ENCODE results near the gene ZBED2.
"Not testable (repeated sequence)": the region's sequence is repeated elsewhere in the genome, so short reads cannot be mapped to it uniquely, and the experiment has no call there.

ZBED2 gene

GRCh38 chr3:111570404-111571030 lies 24.6 kb downstream of the ZBED2 start:
- no peak for DNase-seq

DNA sequence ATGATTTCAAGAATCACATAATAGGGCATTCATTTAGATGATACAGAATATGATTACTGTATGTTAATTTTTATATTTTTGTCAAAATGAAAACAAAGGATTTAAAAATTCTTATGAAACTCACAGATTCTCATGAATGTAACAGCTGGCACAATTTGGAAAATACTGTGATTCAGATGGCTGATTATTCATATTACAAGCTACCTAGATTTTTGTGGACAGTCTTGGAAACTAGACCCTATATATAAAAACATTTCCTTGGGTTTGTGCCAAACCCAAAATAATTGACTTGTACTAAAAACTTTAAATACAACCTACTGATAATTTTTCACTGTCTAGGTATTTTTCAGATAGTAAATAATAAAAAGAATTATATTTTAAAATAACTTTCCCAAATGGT lies 26.2 kb downstream of the ZBED2 start:
- no peak for DNase-seq

GRCh38 chr3:111568355-111568754 lies 26.8 kb downstream of the ZBED2 start:
- no peak for DNase-seq

- no peak for DNase-seq
These were observed 28.3 kb downstream of the ZBED2 start for GRCh38 chr3:111566844-111567243.

DNA sequence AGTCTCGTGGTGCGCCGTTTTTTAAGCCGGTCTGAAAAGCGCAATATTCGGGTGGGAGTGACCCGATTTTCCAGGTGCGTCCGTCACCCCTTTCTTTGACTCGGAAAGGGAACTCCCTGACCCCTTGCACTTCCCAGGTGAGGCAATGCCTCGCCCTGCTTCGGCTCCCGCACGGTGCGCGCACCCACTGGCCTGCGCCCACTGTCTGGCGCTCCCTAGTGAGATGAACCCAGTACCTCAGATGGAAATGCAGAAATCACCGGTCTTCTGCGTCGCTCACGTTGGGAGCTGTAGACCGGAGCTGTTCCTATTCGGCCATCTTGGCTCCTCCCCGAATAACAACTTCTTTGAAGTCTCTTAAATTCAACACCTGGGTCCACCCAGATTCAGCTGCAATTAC lies 33.2 kb downstream of the ZBED2 start:
- not testable (repeated sequence) for DNase-seq

GRCh38 chr3:111548756-111549155 lies 46.4 kb downstream of the ZBED2 start:
- DNase-seq: no peak

GRCh38 chr3:111548092-111548491 lies 47.1 kb downstream of the ZBED2 start:
- DNase-seq: no peak

DNA sequence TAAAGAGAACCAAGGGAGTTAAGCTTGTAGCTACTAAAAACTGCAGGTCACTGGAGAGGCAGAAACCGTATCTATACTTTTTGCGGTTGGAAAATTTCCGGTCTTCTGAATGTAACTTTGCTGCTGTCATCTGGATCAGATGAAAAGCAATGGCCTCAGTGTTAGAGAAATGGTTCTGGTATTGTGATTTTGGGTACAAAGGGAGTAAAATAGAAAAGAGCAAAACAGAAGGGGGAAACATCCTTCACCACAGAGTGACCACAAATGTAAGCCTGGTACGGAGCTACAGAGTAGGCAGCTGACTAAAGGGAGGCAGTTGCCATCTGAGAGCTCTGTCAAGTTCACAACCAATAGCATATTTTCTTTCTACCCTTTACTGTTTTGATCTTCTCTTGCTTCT lies 47.5 kb downstream of the ZBED2 start:
- DNase-seq: no peak

GRCh38 chr3:111545349-111545748 lies 49.8 kb downstream of the ZBED2 start:
- DNase-seq: no peak

Measured in stimulated activated CD4-positive, alpha-beta T cell treated with anti-CD3 and anti-CD28 coated beads, Interleukin-12 subunit alpha, Interleukin-12 subunit beta, amount 100 ng/mL, for 4 hours (primary cell).